H1 (cell line): Measurements from ENCODE around the gene PAPOLA. TPM values are rescaled to one million over a fixed set of nuclear protein-coding genes. Genes with fewer than 3 reads are reported as not detected.

Experiments used
- CTCF ChIA-PET: fragments of 300-600 bp; sonication (Branson Sonifier 250); formaldehyde crosslinking; loops from one replicate; lab custom pipeline; 2021; ENCODE audit not compliant: partially characterized antibody; lab: Charles Lee
- POLR2A ChIA-PET: fragments of 300-600 bp; sonication (Branson Sonifier 250); formaldehyde crosslinking; loops from one replicate; lab custom pipeline; 2021; ENCODE audit warnings: inconsistent platforms; ENCODE audit not compliant: partially characterized antibody; lab: Charles Lee
- DNase-seq, 2 experiments: peaks; one replicate each; pipeline versions ENCODE4 v3.0.0 to v3.0.0-alpha.2; 2010 to 2022; ENCODE audit warnings: low spot score in 2 of 2, low read depth in 1 of 2, mixed read lengths in 1 of 2
- FAIRE-seq: peaks from 2 replicates; lab custom pipeline; 2011; peaks lifted over from hg19 to GRCh38; lab: Jason Lieb, UNC
- H2AFZ ChIP-seq: 2 replicates; pipeline ENCODE4 v1.8.1; 2012; ENCODE audit warnings: low read length, inconsistent platforms
- H2AK5ac ChIP-seq: 2 replicates; pipeline ENCODE4 v1.6.1; 2013; ENCODE audit warnings: low read depth, low read length
- H2BK120ac ChIP-seq: replicated peaks from 2 replicates; pipeline ENCODE3; 2013; ENCODE audit warnings: low read depth, low read length, inconsistent platforms
- H2BK12ac ChIP-seq: 2 replicates; pipeline ENCODE4 v1.6.1; 2013; ENCODE audit warnings: low read depth, low read length
- H2BK15ac ChIP-seq: 2 replicates; pipeline ENCODE4 v1.6.1; 2013; ENCODE audit warnings: low read length
- H2BK20ac ChIP-seq: 2 replicates; pipeline ENCODE4 v1.6.1; 2013; ENCODE audit warnings: low read length
- H2BK5ac ChIP-seq: 2 replicates; pipeline ENCODE4 v1.6.1; 2013; ENCODE audit warnings: low read depth, low read length
- H3K14ac ChIP-seq: 2 replicates; pipeline ENCODE4 v1.6.1; 2013; ENCODE audit warnings: inconsistent platforms; ENCODE audit not compliant: insufficient read length
- H3K18ac ChIP-seq: 2 replicates; pipeline ENCODE4 v1.6.1; 2013; ENCODE audit warnings: low read length; ENCODE audit errors: extremely low read depth
- H3K23ac ChIP-seq: 2 replicates; pipeline ENCODE4 v1.6.1; 2013; ENCODE audit warnings: inconsistent platforms; ENCODE audit not compliant: insufficient read length
- H3K23me2 ChIP-seq: 2 replicates; pipeline ENCODE4 v1.6.1; 2013; ENCODE audit warnings: low read depth, low read length
- H3K27ac ChIP-seq: 2 replicates; pipeline ENCODE4 v1.6.1; 2011; ENCODE audit warnings: low read depth, low read length, inconsistent platforms
- H3K27me3 ChIP-seq, 4 experiments: replicated peaks in 1 of 4; 1 replicate in 1 of 4; 2 replicates in 3 of 4; pipeline versions ENCODE4 v1.6.1 to v1.8.1; 2011 to 2013; ENCODE audit warnings: low read length in 3 of 4, mild to moderate bottlenecking in 3 of 4, inconsistent platforms in 2 of 4, mixed read lengths in 2 of 4, moderate library complexity in 1 of 4; ENCODE audit not compliant: control insufficient read depth in 3 of 4, insufficient read depth in 3 of 4; ENCODE audit errors: extremely low read depth in 1 of 4
- H3K36me3 ChIP-seq, 4 experiments: 2 replicates each; pipeline versions ENCODE4 v1.6.1 to v1.8.1; 2011 to 2013; ENCODE audit warnings: mild to moderate bottlenecking in 4 of 4, low read length in 3 of 4, moderate library complexity in 2 of 4, control low read depth in 1 of 4, inconsistent platforms in 1 of 4; ENCODE audit not compliant: insufficient read depth in 4 of 4, control insufficient read depth in 2 of 4
- H3K4ac ChIP-seq: replicated peaks from 2 replicates; pipeline ENCODE3; 2013; ENCODE audit warnings: low read length, low read depth, mixed read lengths, inconsistent platforms; ENCODE audit not compliant: insufficient read length
- H3K4me1 ChIP-seq, 4 experiments: replicated peaks in 1 of 4; 1 replicate in 1 of 4; 2 replicates in 3 of 4; pipeline versions ENCODE4 v1.6.1 to v1.8.1; 2011 to 2013; ENCODE audit warnings: low read length in 3 of 4, inconsistent platforms in 2 of 4, mixed read lengths in 1 of 4; ENCODE audit not compliant: insufficient read depth in 4 of 4, control insufficient read depth in 3 of 4
- H3K4me2 ChIP-seq, 2 experiments: 2 replicates each; pipeline versions ENCODE4 v1.6.1 to v1.8.1; 2011 to 2013; ENCODE audit warnings: low read depth in 2 of 2, low read length in 2 of 2, control low read depth in 1 of 2, inconsistent platforms in 1 of 2, mild to moderate bottlenecking in 1 of 2; ENCODE audit not compliant: insufficient read depth in 1 of 2
- H3K4me3 ChIP-seq, 4 experiments: fragments of 200-600, 300-600 bp in 1 of 4; sonication (generic), shearing (Covaris generic), sonication (Bioruptor Twin) in 1 of 4; 2 replicates each; pipeline versions ENCODE4 v1.5.1 to v1.8.1; 2011 to 2016; ENCODE audit warnings: low read length in 4 of 4, low read depth in 3 of 4, control low read depth in 2 of 4, inconsistent platforms in 2 of 4, mild to moderate bottlenecking in 2 of 4, mixed read lengths in 1 of 4, moderate library complexity in 1 of 4; ENCODE audit not compliant: insufficient read depth in 2 of 4; ENCODE audit errors: extremely low read depth in 1 of 4
- H3K56ac ChIP-seq: replicated peaks from 2 replicates; pipeline ENCODE3; 2013; ENCODE audit warnings: low read depth, mild to moderate bottlenecking, mixed read lengths, low read length, inconsistent platforms; ENCODE audit not compliant: insufficient read length
- H3K79me1 ChIP-seq: 2 replicates; pipeline ENCODE4 v1.6.1; 2013; ENCODE audit warnings: low read depth, low read length, control low read depth
- H3K79me2 ChIP-seq, 2 experiments: 2 replicates each; pipeline versions ENCODE4 v1.6.1 to v1.8.1; 2012 to 2013; ENCODE audit warnings: low read length in 2 of 2, mild to moderate bottlenecking in 2 of 2, inconsistent platforms in 1 of 2; ENCODE audit not compliant: insufficient read depth in 2 of 2, control insufficient read depth in 1 of 2
- H3K9ac ChIP-seq, 4 experiments: replicated peaks in 1 of 4; 1 replicate in 1 of 4; 2 replicates in 3 of 4; pipeline versions ENCODE4 v1.6.1 to v1.8.1; 2011 to 2013; ENCODE audit warnings: low read depth in 3 of 4, low read length in 3 of 4, control low read depth in 2 of 4, mild to moderate bottlenecking in 2 of 4, moderate library complexity in 2 of 4, inconsistent platforms in 1 of 4; ENCODE audit errors: extremely low read depth in 1 of 4
- H3K9me3 ChIP-seq, 2 experiments: 2 replicates each; pipeline versions ENCODE4 v1.6.1 to v1.8.1; 2012 to 2013; ENCODE audit warnings: mild to moderate bottlenecking in 2 of 2, moderate library complexity in 2 of 2, control low read depth in 1 of 2, inconsistent platforms in 1 of 2, low read depth in 1 of 2, low read length in 1 of 2, mixed read lengths in 1 of 2; ENCODE audit not compliant: insufficient read depth in 2 of 2
- H4K20me1 ChIP-seq, 2 experiments: replicated peaks in 1 of 2; 2 replicates each; pipeline versions ENCODE3 to v1.8.1; 2011 to 2013; ENCODE audit warnings: inconsistent platforms in 2 of 2, low read length in 2 of 2, mild to moderate bottlenecking in 1 of 2; ENCODE audit not compliant: insufficient read depth in 2 of 2, control insufficient read depth in 1 of 2
- H4K5ac ChIP-seq: 2 replicates; pipeline ENCODE4 v1.6.1; 2013; ENCODE audit warnings: low read length, low read depth, mixed read lengths, inconsistent platforms; ENCODE audit not compliant: insufficient read length
- H4K8ac ChIP-seq: 2 replicates; pipeline ENCODE4 v1.8.0; 2013; ENCODE audit warnings: mild to moderate bottlenecking, moderate library complexity, low read length, inconsistent platforms; ENCODE audit not compliant: insufficient read depth; ENCODE audit errors: extremely low read depth
- H4K91ac ChIP-seq: replicated peaks from 2 replicates; pipeline ENCODE3; 2013; ENCODE audit warnings: low read length, mixed read lengths, inconsistent platforms; ENCODE audit not compliant: insufficient read length
- CBX5 ChIP-seq: fragments of 300-800, 300-1000 bp; sonication (generic); IDR thresholded peaks from 2 replicates; pipeline ENCODE4 v1.7.1; 2016; ENCODE audit warnings: antibody characterized with exemption, low read length, low read depth
- CBX8 ChIP-seq: fragments of 300-800, 300-1000 bp; sonication (generic); IDR thresholded peaks from 2 replicates; pipeline ENCODE4 v1.7.1; 2016; ENCODE audit warnings: low read depth, low read length, borderline replicate concordance
- CHD2 ChIP-seq: IDR thresholded peaks from 2 replicates; pipeline ENCODE4 v1.6.1; 2012; ENCODE audit warnings: low read length, improper control_type of control experiment
- EGR1 ChIP-seq: IDR thresholded peaks from 2 replicates; pipeline ENCODE4 v1.6.1; 2011; ENCODE audit warnings: low read depth, low read length, borderline replicate concordance
- FOSL1 ChIP-seq: IDR thresholded peaks from 2 replicates; pipeline ENCODE4 v1.6.1; 2011; ENCODE audit warnings: mild to moderate bottlenecking, low read depth, low read length, moderate library complexity; ENCODE audit not compliant: insufficient read depth
- GABPA ChIP-seq: IDR thresholded peaks from 2 replicates; pipeline ENCODE4 v1.6.1; 2011; ENCODE audit warnings: mild to moderate bottlenecking, low read length, moderate library complexity, borderline replicate concordance; ENCODE audit not compliant: insufficient read depth
- JUN ChIP-seq: IDR thresholded peaks from 2 replicates; pipeline ENCODE4 v1.6.1; 2011; ENCODE audit warnings: low read depth, mild to moderate bottlenecking, improper control_type of control experiment, low read length
- KDM1A ChIP-seq: fragments of 200-600, 300-600 bp; sonication (generic); IDR thresholded peaks from 2 replicates; pipeline ENCODE4 v1.7.1; 2016; ENCODE audit warnings: mild to moderate bottlenecking, low read length, borderline replicate concordance
- PHF8 ChIP-seq: fragments of 200-600 bp; sonication (generic); conservative IDR thresholded peaks from 2 replicates; pipeline ENCODE4 v1.7.1; 2012; ENCODE audit warnings: low read depth, mild to moderate bottlenecking, inconsistent platforms, low read length, moderate library complexity
- POU5F1 ChIP-seq: IDR thresholded peaks from 2 replicates; pipeline ENCODE4 v1.6.1; 2011; ENCODE audit warnings: low read depth, mild to moderate bottlenecking, low read length, moderate library complexity
- RBBP5 ChIP-seq: IDR thresholded peaks from 2 replicates; pipeline ENCODE4 v1.7.1; 2012; ENCODE audit warnings: low read depth, mild to moderate bottlenecking, inconsistent platforms, low read length, moderate library complexity, borderline replicate concordance
- RXRA ChIP-seq: IDR thresholded peaks from 2 replicates; pipeline ENCODE4 v1.6.1; 2011; ENCODE audit warnings: low read depth, mild to moderate bottlenecking, low read length, moderate library complexity; ENCODE audit not compliant: insufficient read depth
- SIRT6 ChIP-seq: IDR thresholded peaks from one replicate; pipeline ENCODE4 v1.7.1; 2012; ENCODE audit warnings: low read length, inconsistent platforms
- SIX5 ChIP-seq: IDR thresholded peaks from 2 replicates; pipeline ENCODE4 v1.6.1; 2011; ENCODE audit warnings: mild to moderate bottlenecking, low read depth, low read length
- SP4 ChIP-seq: IDR thresholded peaks from 2 replicates; pipeline ENCODE4 v1.6.1; 2012; ENCODE audit warnings: low read length, inconsistent platforms
- ZNF274 ChIP-seq: IDR thresholded peaks from 2 replicates; pipeline ENCODE4 v1.7.0; 2012; ENCODE audit warnings: low read length, borderline replicate concordance; ENCODE audit errors: extremely low read depth
- WGBS, 2 experiments: shearing (Covaris generic) in 1 of 2; methylation state at CpG; one replicate each; pipeline versions ENCODE4 v1.1.6 to v1.1.7; 2013 to 2015; ENCODE audit warnings: low lambda C conversion rate in 2 of 2, mixed read lengths in 2 of 2, inconsistent platforms in 1 of 2, low coverage in 1 of 2, missing lambda C conversion rate in 1 of 2; ENCODE audit not compliant: insufficient replicate concordance in 2 of 2, insufficient coverage in 1 of 2, insufficient read length in 1 of 2; ENCODE audit errors: extremely low coverage in 1 of 2, missing lambda C conversion rate in 1 of 2; 5-methylcytosine and 5-hydroxymethylcytosine counted together
- polyA plus RNA-seq, 7 experiments: library from polyadenylated mRNA; depleted of rRNA in 3 of 7; stranded (reverse) in 5 of 7; unstranded in 2 of 7; fragments of >200 nt in 5 of 7; fragments of 200-250 nt in 2 of 7; gene quantifications; 1 replicate in 5 of 7; 2 replicates in 1 of 7; 4 replicates in 1 of 7; pipeline versions ENCODE4 v1.2.1 to v1.2.3, GENCODE V29; 2011 to 2013; ENCODE audit warnings: missing spikeins in 2 of 7, mixed read lengths in 2 of 7
- total RNA-seq: library from RNA; stranded (reverse); fragmentation: NEBNext Ultra II Directional; extraction: Animal tissue kit (Norgen Biotek cat#: 25700); gene quantifications from 2 replicates; pipeline ENCODE4 v1.2.1, GENCODE V29; 2021

PAPOLA gene
- total and polyA plus RNA-seq, 2 of the 8 experiments (the other 6 are each of a cell fraction or from before 2014, with no cell fraction given): 163 to 239 TPM

DNA sequence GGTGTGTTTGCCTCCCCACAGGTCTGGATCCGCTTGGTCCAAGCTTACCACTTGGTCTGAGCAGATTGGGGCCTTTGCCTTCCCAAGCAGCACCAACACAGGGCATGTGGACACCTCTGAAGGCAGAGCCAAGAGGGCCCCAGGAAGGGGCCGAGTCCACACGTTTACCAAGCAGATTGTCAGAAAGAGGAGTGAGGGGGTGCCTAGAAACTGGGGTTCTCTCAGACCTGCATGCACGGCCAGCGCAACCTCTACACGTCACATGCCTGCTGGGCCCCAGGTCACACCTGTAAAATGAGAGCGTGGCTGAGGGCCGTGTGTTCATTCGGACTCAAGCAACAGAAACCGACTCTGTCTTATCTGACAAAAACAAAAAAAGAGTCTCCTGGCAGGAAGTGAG, 96.9 kb downstream of the PAPOLA start:
- Histone ChIP-seq H2BK20ac (no peak overlapping the region), H3K9me3 (no peaks in the 10 kb centered on the region), H3K36me3 (no peaks in the 10 kb centered on the region), H3K4me2 (no peak overlapping the region), H3K14ac (no peak overlapping the region), H3K9ac (no peak overlapping the region), H3K4me3 (no peak overlapping the region), H4K8ac (no peak overlapping the region), H2BK15ac (no peak overlapping the region), H3K79me2 (no peaks in the 10 kb centered on the region), H3K27ac (no peak overlapping the region), H3K18ac (no peak overlapping the region), H3K56ac (no peak overlapping the region), H4K91ac (no peak overlapping the region), H4K20me1 (no peaks in the 10 kb centered on the region), H4K5ac (no peak overlapping the region), H2BK12ac (no peak overlapping the region), H2BK5ac (no peak overlapping the region; the same call in 1 of the 2 replicates), H3K27me3 (no peaks in the 10 kb centered on the region), H2AK5ac (no peak overlapping the region), H2BK120ac (no peak overlapping the region), H3K23ac (no peak overlapping the region), H2AFZ (no peak overlapping the region), H3K4me1 (no peaks in the 10 kb centered on the region), H3K4ac (no peak overlapping the region), H3K23me2 (no peaks in the 10 kb centered on the region), H3K79me1 (no peaks in the 10 kb centered on the region)
- DNase-seq (no peak), FAIRE-seq (no peak)
- WGBS, 2 experiments: 92% methylated on average over 10 of the region's 10 CpGs; no CpG with 5 or more reads in 1 of the 2 experiments
- POLR2A ChIA-PET: no interaction called here
- CTCF ChIA-PET: interaction anchor here (1.2 kb wide), 1 partner anchor 16 kb away, joined by 3 read pairs; no protein-coding TSS in a partner anchor
- no peak for TF ChIP-seq CHD2
- TF ChIP-seq ZNF274: no peak
- TF ChIP-seq KDM1A: no peak
- TF ChIP-seq CBX8: no peak
- no peak for TF ChIP-seq SIX5
- no peak for TF ChIP-seq SIRT6
- no peak for TF ChIP-seq RXRA
- TF ChIP-seq JUN: no peak
- no peak for TF ChIP-seq EGR1
- no peak for TF ChIP-seq RBBP5
- TF ChIP-seq GABPA: no peak
- no peak for TF ChIP-seq SP4
- no peak for TF ChIP-seq CBX5
- no peak for TF ChIP-seq POU5F1
- no peak for TF ChIP-seq FOSL1
- TF ChIP-seq PHF8: no peak
